Liver (tissue), 3 donors: Measurements from ENCODE around the gene ERC2.

Source experiments
- RAD21 ChIP-seq, 2 donors: IDR thresholded peaks; 2 replicates each; pipeline ENCODE4 v1.6.1; 2016; ENCODE audit warnings: antibody characterized with exemption in 2 of 2, mild to moderate bottlenecking in 2 of 2
- RXRA ChIP-seq, 2 donors: IDR thresholded peaks; 2 replicates each; pipeline ENCODE4 v1.6.1; 2017 to 2018; ENCODE audit warnings: antibody characterized with exemption in 2 of 2, mild to moderate bottlenecking in 1 of 2
- TF ChIP-seq, protein P1 (sequence below): fragments of 150-350 bp; IDR thresholded peaks from 2 replicates; pipeline ENCODE4 v1.5.1; 2017; ENCODE audit warnings: improper control_type of control experiment, low read depth, low read length; ENCODE audit not compliant: missing input control
- donor health status: healthy.
- donor health status: healthy.

- TF ChIP-seq RXRA (IDR thresholded peaks at IDR 0.05) (no peak), RAD21 (IDR thresholded peaks at IDR 0.05) (no peak)
- TF ChIP-seq, protein P1, sequence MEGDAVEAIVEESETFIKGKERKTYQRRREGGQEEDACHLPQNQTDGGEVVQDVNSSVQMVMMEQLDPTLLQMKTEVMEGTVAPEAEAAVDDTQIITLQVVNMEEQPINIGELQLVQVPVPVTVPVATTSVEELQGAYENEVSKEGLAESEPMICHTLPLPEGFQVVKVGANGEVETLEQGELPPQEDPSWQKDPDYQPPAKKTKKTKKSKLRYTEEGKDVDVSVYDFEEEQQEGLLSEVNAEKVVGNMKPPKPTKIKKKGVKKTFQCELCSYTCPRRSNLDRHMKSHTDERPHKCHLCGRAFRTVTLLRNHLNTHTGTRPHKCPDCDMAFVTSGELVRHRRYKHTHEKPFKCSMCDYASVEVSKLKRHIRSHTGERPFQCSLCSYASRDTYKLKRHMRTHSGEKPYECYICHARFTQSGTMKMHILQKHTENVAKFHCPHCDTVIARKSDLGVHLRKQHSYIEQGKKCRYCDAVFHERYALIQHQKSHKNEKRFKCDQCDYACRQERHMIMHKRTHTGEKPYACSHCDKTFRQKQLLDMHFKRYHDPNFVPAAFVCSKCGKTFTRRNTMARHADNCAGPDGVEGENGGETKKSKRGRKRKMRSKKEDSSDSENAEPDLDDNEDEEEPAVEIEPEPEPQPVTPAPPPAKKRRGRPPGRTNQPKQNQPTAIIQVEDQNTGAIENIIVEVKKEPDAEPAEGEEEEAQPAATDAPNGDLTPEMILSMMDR: no peak
Observed at GRCh38 chr3:56459719-56460118, 8.5 kb downstream of the ERC2 start.
